ENCODE data around the gene CD40. TPM values are rescaled to one million over a fixed set of nuclear protein-coding genes. Genes with fewer than 3 reads are reported as not detected.

The CD40 gene
- total and polyA plus RNA-seq, 2 of the 4 experiments (the other 2 are of a cell fraction) = 0.36 to 0.92 TPM

DNA sequence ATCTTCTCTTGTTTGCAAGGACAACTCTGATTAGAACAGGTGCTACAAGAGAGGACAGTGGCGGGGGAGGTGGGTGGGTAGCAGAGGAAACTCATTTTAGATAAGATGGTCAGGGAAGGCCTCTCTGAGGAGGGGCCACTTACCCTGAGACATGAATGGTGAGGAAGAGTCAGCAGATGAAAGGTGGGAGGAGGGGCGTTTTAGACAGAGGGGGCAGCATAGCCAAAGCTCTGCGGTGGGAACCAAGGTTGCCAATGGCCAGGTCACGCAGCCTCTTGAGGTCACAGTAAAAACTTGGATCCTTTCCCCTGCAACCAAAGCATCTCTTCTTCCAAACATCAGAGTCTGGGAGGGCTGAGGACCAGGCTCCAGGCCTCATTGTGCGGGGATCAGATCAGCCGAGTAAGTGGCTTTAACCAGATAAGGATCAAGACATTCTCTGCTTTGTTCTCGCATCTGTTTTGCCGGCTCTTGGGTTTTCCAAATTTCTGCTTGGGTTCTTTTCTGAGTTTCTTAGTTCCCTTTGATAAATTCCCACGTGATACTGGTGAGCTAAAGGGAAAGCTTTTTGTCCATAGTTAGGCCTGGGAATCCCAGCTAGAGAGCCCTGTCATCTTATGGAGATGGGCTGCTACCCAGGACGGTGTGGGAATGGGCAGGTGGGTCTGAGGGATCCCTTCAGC lies 5.5 kb upstream of the CD40 start:
- Histone ChIP-seq H2AK9ac (replicated peaks; ENCODE audit: low read depth, low read length, poor library complexity) (no peak overlapping the region), H3K9me3 (ENCODE audit: control insufficient read depth, insufficient read depth, low read length) (no peaks in the 10 kb centered on the region), H2BK20ac (ENCODE audit: low read depth, low read length) (no peak overlapping the region), H3K4me2 (ENCODE audit: low read depth, low read length) (no peak overlapping the region), H3K23ac (ENCODE audit: low read depth, low read length) (no peak overlapping the region), H3K9ac (ENCODE audit: low read depth, low read length) (no peak overlapping the region), H4K20me1 (ENCODE audit: insufficient read depth, low read length) (no peaks in the 10 kb centered on the region), H3K9me1 (ENCODE audit: insufficient read depth, low read length) (no peaks in the 10 kb centered on the region), H3K14ac (replicated peaks; ENCODE audit: low read depth, low read length) (no peak overlapping the region), H3K4me1 (ENCODE audit: control insufficient read depth, insufficient read depth, low read length) (no peaks in the 10 kb centered on the region), H4K91ac (ENCODE audit: insufficient read depth, low read depth, low read length) (no peak overlapping the region), H2AFZ (replicated peaks; ENCODE audit: low read length, poor library complexity) (no peak overlapping the region), H3K27ac (ENCODE audit: insufficient read depth, low read length) (no peak overlapping the region), H4K8ac (ENCODE audit: low read depth in 2 of 2, low read length in 2 of 2) (no peak overlapping the region), H2BK15ac (ENCODE audit: low read depth, low read length) (no peak overlapping the region), H3K4me3 (ENCODE audit: insufficient read depth, low read depth, low read length) (no peak overlapping the region), H3K4ac (ENCODE audit: low read depth, low read length) (no peak overlapping the region), H2BK5ac (ENCODE audit: low read depth, low read length, poor library complexity, severe bottlenecking) (no peak overlapping the region), H3K18ac (ENCODE audit: low read depth, low read length) (no peak overlapping the region), H2AK5ac (ENCODE audit: low read depth, low read length) (no peak overlapping the region), H3K79me1 (ENCODE audit: low read depth in 1 of 2, low read length in 2 of 2) (no peaks in the 10 kb centered on the region), H3K36me3 (ENCODE audit: control insufficient read depth, insufficient read depth, low read length) (no peaks in the 10 kb centered on the region), H3K56ac (ENCODE audit: extremely low read depth, insufficient read depth, low read length) (no peak overlapping the region), H2BK120ac (ENCODE audit: low read depth, low read length) (no peak overlapping the region), H4K5ac (ENCODE audit: low read depth, low read length) (no peak overlapping the region), H3K27me3 (ENCODE audit: control insufficient read depth, insufficient read depth, low read length) (peaks cover 19% of the 10 kb centered on the region)
- ChIA-PET CTCF (no interaction called here), POLR2A (ENCODE audit: unreplicated experiment) (no interaction called here)
- in situ Hi-C loops (cut with MboI; ENCODE audit: low sequenced_read_pairs) (no loop called here), dilution Hi-C loops (cut with HindIII; ENCODE audit: low sequenced_read_pairs, unreplicated experiment) (no loop called here), intact Hi-C loops (cut with micrococcal nuclease) (no loop called here)
- TF ChIP-seq, protein P1, sequence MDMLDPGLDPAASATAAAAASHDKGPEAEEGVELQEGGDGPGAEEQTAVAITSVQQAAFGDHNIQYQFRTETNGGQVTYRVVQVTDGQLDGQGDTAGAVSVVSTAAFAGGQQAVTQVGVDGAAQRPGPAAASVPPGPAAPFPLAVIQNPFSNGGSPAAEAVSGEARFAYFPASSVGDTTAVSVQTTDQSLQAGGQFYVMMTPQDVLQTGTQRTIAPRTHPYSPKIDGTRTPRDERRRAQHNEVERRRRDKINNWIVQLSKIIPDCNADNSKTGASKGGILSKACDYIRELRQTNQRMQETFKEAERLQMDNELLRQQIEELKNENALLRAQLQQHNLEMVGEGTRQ (IDR thresholded peaks at IDR 0.05; ENCODE audit: low read depth, low read length) = no peak
- TF ChIP-seq MXI1 (IDR thresholded peaks at IDR 0.05; ENCODE audit: borderline replicate concordance, low read depth, low read length) = no peak
- no peak for TF ChIP-seq FOS (IDR thresholded peaks at IDR 0.05; ENCODE audit: low read depth, low read length)
- TF ChIP-seq RFX5 (IDR thresholded peaks at IDR 0.05; ENCODE audit: low read depth, low read length) = no peak
- TF ChIP-seq, protein P2, sequence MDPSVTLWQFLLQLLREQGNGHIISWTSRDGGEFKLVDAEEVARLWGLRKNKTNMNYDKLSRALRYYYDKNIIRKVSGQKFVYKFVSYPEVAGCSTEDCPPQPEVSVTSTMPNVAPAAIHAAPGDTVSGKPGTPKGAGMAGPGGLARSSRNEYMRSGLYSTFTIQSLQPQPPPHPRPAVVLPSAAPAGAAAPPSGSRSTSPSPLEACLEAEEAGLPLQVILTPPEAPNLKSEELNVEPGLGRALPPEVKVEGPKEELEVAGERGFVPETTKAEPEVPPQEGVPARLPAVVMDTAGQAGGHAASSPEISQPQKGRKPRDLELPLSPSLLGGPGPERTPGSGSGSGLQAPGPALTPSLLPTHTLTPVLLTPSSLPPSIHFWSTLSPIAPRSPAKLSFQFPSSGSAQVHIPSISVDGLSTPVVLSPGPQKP (IDR thresholded peaks at IDR 0.05; ENCODE audit: borderline replicate concordance, low read depth, low read length) = no peak
- TF ChIP-seq, protein P3, sequence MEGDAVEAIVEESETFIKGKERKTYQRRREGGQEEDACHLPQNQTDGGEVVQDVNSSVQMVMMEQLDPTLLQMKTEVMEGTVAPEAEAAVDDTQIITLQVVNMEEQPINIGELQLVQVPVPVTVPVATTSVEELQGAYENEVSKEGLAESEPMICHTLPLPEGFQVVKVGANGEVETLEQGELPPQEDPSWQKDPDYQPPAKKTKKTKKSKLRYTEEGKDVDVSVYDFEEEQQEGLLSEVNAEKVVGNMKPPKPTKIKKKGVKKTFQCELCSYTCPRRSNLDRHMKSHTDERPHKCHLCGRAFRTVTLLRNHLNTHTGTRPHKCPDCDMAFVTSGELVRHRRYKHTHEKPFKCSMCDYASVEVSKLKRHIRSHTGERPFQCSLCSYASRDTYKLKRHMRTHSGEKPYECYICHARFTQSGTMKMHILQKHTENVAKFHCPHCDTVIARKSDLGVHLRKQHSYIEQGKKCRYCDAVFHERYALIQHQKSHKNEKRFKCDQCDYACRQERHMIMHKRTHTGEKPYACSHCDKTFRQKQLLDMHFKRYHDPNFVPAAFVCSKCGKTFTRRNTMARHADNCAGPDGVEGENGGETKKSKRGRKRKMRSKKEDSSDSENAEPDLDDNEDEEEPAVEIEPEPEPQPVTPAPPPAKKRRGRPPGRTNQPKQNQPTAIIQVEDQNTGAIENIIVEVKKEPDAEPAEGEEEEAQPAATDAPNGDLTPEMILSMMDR (conservative IDR thresholded peaks at IDR 0.05; ENCODE audit: low read depth, low read length) = no peak
- no peak for TF ChIP-seq MAZ (IDR thresholded peaks at IDR 0.05; ENCODE audit: borderline replicate concordance, low read depth, low read length)
- no peak for TF ChIP-seq BHLHE40 (IDR thresholded peaks at IDR 0.05; ENCODE audit: low read depth, low read length)
- TF ChIP-seq POLR2A (IDR thresholded peaks at IDR 0.05; ENCODE audit: low read depth, low read length) = no peak
- TF ChIP-seq CEBPB (IDR thresholded peaks at IDR 0.05; ENCODE audit: low read depth, low read length) = no peak
- TF ChIP-seq NFE2L2 (IDR thresholded peaks at IDR 0.05; ENCODE audit: low read depth, low read length) = no peak
- TF ChIP-seq SMC3 (IDR thresholded peaks at IDR 0.05; ENCODE audit: low read depth, low read length) = no peak
- no peak for TF ChIP-seq MAFK (IDR thresholded peaks at IDR 0.05; ENCODE audit: low read depth, low read length)
- TF ChIP-seq RAD21 (IDR thresholded peaks at IDR 0.05; ENCODE audit: low read length) = no peak
- TF ChIP-seq RCOR1 (IDR thresholded peaks at IDR 0.05; ENCODE audit: insufficient replicate concordance, low read length) = no peak
- TF ChIP-seq CHD1 (IDR thresholded peaks at IDR 0.05; ENCODE audit: low read depth, low read length) = no peak
- WGBS, 2 experiments (ENCODE audit: extremely low coverage in 2 of 2, insufficient read length in 1 of 2) = 71% methylated on average over 4 of the region's 10 CpGs; no CpG with 5 or more reads in 1 of the 2 experiments
- ATAC-seq (ENCODE audit: low read depth) (no peak), DNase-seq (no peak)
- BruUV-seq (replicated peaks) = no TSS peak

Measured in IMR-90 (cell line).